SK-N-SH (cell line): ENCODE data around the gene ATXN7. TPM values are rescaled to one million over a fixed set of nuclear protein-coding genes. Genes with fewer than 3 reads are reported as not detected.

ENCODE experiments used
- CTCF ChIA-PET: fragments of 300-600, 350-600 bp; formaldehyde crosslinking; extraction: SDS; loops from one replicate; lab custom pipeline; 2021; lab: Yijun Ruan, JAX
- POLR2A ChIA-PET: fragments of 350-600 bp; sonication (Branson Sonifier 250); formaldehyde crosslinking; extraction: SDS; loops from one replicate; lab custom pipeline; 2020; ENCODE audit warnings: antibody characterized with exemption, inconsistent platforms; lab: Yijun Ruan, JAX
- DNase-seq: peaks from one replicate; pipeline ENCODE4 v3.0.0; 2012
- H2AFZ ChIP-seq: fragments of 200-600 bp; sonication (generic); 2 replicates; pipeline ENCODE4 v1.8.1; 2016; ENCODE audit warnings: antibody characterized with exemption, mild to moderate bottlenecking, low read depth
- H3F3A ChIP-seq: fragments of 200-600 bp; sonication (generic); replicated peaks from 2 replicates; pipeline ENCODE3; 2016; ENCODE audit warnings: antibody characterized with exemption, mild to moderate bottlenecking; ENCODE audit not compliant: insufficient read depth
- H3K27ac ChIP-seq, 2 experiments: fragments of 200-500 bp in 1 of 2; fragments of 200-600 bp in 1 of 2; sonication (Bioruptor generic) in 1 of 2; sonication (generic), shearing (Covaris generic) in 1 of 2; 2 replicates each; pipeline versions ENCODE4 v1.5.1 to v1.6.1; 2014 to 2016; ENCODE audit warnings: low read depth in 2 of 2, inconsistent platforms in 1 of 2, low read length in 1 of 2, mild to moderate bottlenecking in 1 of 2, mixed read lengths in 1 of 2
- H3K27me3 ChIP-seq: fragments of 200-600 bp; sonication (generic), shearing (Covaris generic); 2 replicates; pipeline ENCODE4 v1.6.1; 2016; ENCODE audit warnings: mixed run types; ENCODE audit not compliant: insufficient read depth
- H3K36me3 ChIP-seq, 2 experiments: fragments of 200-500 bp in 1 of 2; fragments of 200-600 bp in 1 of 2; sonication (Bioruptor generic) in 1 of 2; sonication (generic) in 1 of 2; replicated peaks in 1 of 2; 2 replicates each; pipeline versions ENCODE3 to v1.5.1; 2014 to 2016; ENCODE audit warnings: low read length in 1 of 2, mild to moderate bottlenecking in 1 of 2; ENCODE audit not compliant: insufficient read depth in 2 of 2, control insufficient read depth in 1 of 2
- H3K4me1 ChIP-seq, 2 experiments: fragments of 200-500 bp in 1 of 2; fragments of 200-600 bp in 1 of 2; sonication (Bioruptor generic) in 1 of 2; sonication (generic), shearing (Covaris generic) in 1 of 2; 2 replicates each; pipeline versions ENCODE4 v1.5.1 to v1.6.1; 2014 to 2016; ENCODE audit warnings: low read depth in 1 of 2, low read length in 1 of 2, mixed run types in 1 of 2; ENCODE audit not compliant: insufficient read depth in 2 of 2, control insufficient read depth in 1 of 2
- H3K4me2 ChIP-seq: fragments of 200-600 bp; sonication (generic), shearing (Covaris generic); 2 replicates; pipeline ENCODE4 v1.6.1; 2017; ENCODE audit warnings: mixed run types
- H3K4me3 ChIP-seq, 2 experiments: fragments of 200-500 bp in 1 of 2; fragments of 200-600 bp in 1 of 2; sonication (Bioruptor generic) in 1 of 2; sonication (generic), shearing (Covaris generic) in 1 of 2; 2 replicates each; pipeline versions ENCODE4 v1.5.1 to v1.8.1; 2014 to 2016; ENCODE audit warnings: low read depth in 2 of 2, inconsistent platforms in 1 of 2, low read length in 1 of 2, mild to moderate bottlenecking in 1 of 2, mixed read lengths in 1 of 2, moderate library complexity in 1 of 2
- H3K79me2 ChIP-seq: fragments of 200-600 bp; sonication (generic); 2 replicates; pipeline ENCODE4 v1.8.1; 2017; ENCODE audit warnings: mild to moderate bottlenecking; ENCODE audit not compliant: insufficient read depth
- H3K9ac ChIP-seq: fragments of 200-600 bp; sonication (generic); 2 replicates; pipeline ENCODE4 v1.6.1; 2017; ENCODE audit warnings: mixed run types
- H3K9me2 ChIP-seq: fragments of 200-600 bp; sonication (generic); 2 replicates; pipeline ENCODE4 v1.6.1; 2017; ENCODE audit warnings: mixed run types
- H3K9me3 ChIP-seq: fragments of 200-600 bp; sonication (generic); 2 replicates; pipeline ENCODE4 v1.6.1; 2017; ENCODE audit warnings: mixed run types, mild to moderate bottlenecking, moderate library complexity
- H4K20me1 ChIP-seq: fragments of 200-600 bp; sonication (generic); 2 replicates; pipeline ENCODE4 v1.6.1; 2017; ENCODE audit warnings: mild to moderate bottlenecking, mixed run types; ENCODE audit not compliant: insufficient read depth
- ELF1 ChIP-seq: IDR thresholded peaks from 2 replicates; pipeline ENCODE4 v1.4.0; 2012
- EP300 ChIP-seq, 2 experiments: IDR thresholded peaks; 2 replicates each; pipeline versions ENCODE4 v1.4.0 to v1.6.1; 2012; ENCODE audit warnings: borderline replicate concordance in 1 of 2, low read depth in 1 of 2, low read length in 1 of 2
- GATA2 ChIP-seq: sonication (generic); formaldehyde crosslinking; IDR thresholded peaks from 2 replicates; pipeline ENCODE4 v1.5.0; 2020; ENCODE audit warnings: mild to moderate bottlenecking, missing genetic modification reagents
- JUND ChIP-seq: IDR thresholded peaks from 2 replicates; pipeline ENCODE4 v1.4.0; 2012
- MEF2A ChIP-seq: IDR thresholded peaks from 2 replicates; pipeline ENCODE4 v1.4.0; 2012; ENCODE audit warnings: low read depth, borderline replicate concordance
- NRF1 ChIP-seq: IDR thresholded peaks from 2 replicates; pipeline ENCODE4 v1.6.1; 2012; ENCODE audit warnings: low read depth, mild to moderate bottlenecking, low read length
- POLR2AphosphoS5 ChIP-seq: IDR thresholded peaks from 2 replicates; pipeline ENCODE4 v1.6.1; 2012; ENCODE audit warnings: low read depth, low read length
- RFX5 ChIP-seq: IDR thresholded peaks from 2 replicates; pipeline ENCODE4 v1.6.1; 2012; ENCODE audit warnings: mild to moderate bottlenecking, improper control_type of control experiment, low read length
- SIN3A ChIP-seq: IDR thresholded peaks from 2 replicates; pipeline ENCODE4 v1.6.1; 2012; ENCODE audit warnings: low read depth, mild to moderate bottlenecking, low read length, moderate library complexity, borderline replicate concordance
- TAF1 ChIP-seq: IDR thresholded peaks from 2 replicates; pipeline ENCODE4 v1.6.1; 2012; ENCODE audit warnings: low read depth, mild to moderate bottlenecking, low read length, moderate library complexity, borderline replicate concordance
- TCF12 ChIP-seq: IDR thresholded peaks from 2 replicates; pipeline ENCODE4 v1.4.0; 2012
- TEAD4 ChIP-seq: IDR thresholded peaks from 2 replicates; pipeline ENCODE4 v1.4.0; 2012; ENCODE audit warnings: mild to moderate bottlenecking, borderline replicate concordance; ENCODE audit not compliant: insufficient read depth
- WGBS: methylation state at CpG from one replicate; pipeline ENCODE4 v1.1.6; 2017; ENCODE audit warnings: low lambda C conversion rate; 5-methylcytosine and 5-hydroxymethylcytosine counted together
- polyA plus RNA-seq, 3 experiments: library from polyadenylated mRNA; depleted of rRNA; stranded (reverse); fragments of >200 nt; gene quantifications; 2 replicates each; pipeline ENCODE4 v1.2.3, GENCODE V29; 2012
- TF ChIP-seq, protein P1 (sequence below): IDR thresholded peaks from 2 replicates; pipeline ENCODE4 v1.6.1; 2012; ENCODE audit warnings: mild to moderate bottlenecking, low read depth, low read length, moderate library complexity
- TF ChIP-seq, protein P2 (sequence below): fragments of 150-350 bp; IDR thresholded peaks from 2 replicates; pipeline ENCODE4 v1.6.1; 2016; ENCODE audit warnings: mild to moderate bottlenecking, low read depth, low read length
- TF ChIP-seq, protein P3 (sequence below): IDR thresholded peaks from 2 replicates; pipeline ENCODE4 v1.4.0; 2012; ENCODE audit warnings: low read depth, borderline replicate concordance
- TF ChIP-seq, protein P4 (sequence below): IDR thresholded peaks from 2 replicates; pipeline ENCODE4; 2012

ATXN7 gene
- polyA plus RNA-seq, 1 of the 3 experiments (the other 2 are of a cell fraction), result 6.2 TPM

DNA sequence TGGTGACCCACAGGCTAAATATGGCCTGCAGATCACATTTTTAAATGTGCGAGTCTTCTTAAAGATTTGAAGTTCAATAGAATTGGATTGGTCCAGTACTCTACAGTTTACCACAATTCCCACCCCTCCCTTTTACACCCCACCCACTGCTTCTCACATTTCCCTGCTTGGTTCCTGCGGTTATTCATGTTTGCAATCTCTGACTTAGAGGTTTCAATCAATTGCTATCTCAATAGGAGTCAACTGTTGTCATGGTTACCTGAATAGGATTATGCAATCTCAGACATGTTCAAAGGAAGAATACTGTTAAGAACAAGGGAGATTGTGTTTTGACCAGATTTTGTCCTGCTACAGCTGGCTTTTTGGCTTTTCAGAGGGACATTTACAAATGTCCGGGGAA, 49.4 kb upstream of the ATXN7 start (continued):
- TF ChIP-seq, protein P1, sequence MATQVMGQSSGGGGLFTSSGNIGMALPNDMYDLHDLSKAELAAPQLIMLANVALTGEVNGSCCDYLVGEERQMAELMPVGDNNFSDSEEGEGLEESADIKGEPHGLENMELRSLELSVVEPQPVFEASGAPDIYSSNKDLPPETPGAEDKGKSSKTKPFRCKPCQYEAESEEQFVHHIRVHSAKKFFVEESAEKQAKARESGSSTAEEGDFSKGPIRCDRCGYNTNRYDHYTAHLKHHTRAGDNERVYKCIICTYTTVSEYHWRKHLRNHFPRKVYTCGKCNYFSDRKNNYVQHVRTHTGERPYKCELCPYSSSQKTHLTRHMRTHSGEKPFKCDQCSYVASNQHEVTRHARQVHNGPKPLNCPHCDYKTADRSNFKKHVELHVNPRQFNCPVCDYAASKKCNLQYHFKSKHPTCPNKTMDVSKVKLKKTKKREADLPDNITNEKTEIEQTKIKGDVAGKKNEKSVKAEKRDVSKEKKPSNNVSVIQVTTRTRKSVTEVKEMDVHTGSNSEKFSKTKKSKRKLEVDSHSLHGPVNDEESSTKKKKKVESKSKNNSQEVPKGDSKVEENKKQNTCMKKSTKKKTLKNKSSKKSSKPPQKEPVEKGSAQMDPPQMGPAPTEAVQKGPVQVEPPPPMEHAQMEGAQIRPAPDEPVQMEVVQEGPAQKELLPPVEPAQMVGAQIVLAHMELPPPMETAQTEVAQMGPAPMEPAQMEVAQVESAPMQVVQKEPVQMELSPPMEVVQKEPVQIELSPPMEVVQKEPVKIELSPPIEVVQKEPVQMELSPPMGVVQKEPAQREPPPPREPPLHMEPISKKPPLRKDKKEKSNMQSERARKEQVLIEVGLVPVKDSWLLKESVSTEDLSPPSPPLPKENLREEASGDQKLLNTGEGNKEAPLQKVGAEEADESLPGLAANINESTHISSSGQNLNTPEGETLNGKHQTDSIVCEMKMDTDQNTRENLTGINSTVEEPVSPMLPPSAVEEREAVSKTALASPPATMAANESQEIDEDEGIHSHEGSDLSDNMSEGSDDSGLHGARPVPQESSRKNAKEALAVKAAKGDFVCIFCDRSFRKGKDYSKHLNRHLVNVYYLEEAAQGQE, result no peak
- TF ChIP-seq TEAD4 (no peak), ELF1 (no peak), POLR2AphosphoS5 (no peak), EP300 (IDR thresholded peaks at IDR 0.05; ENCODE audit: borderline replicate concordance in 1 of 2, low read depth in 1 of 2, low read length in 1 of 2) (no peak), RFX5 (no peak), MEF2A (no peak)
- TF ChIP-seq, protein P2, sequence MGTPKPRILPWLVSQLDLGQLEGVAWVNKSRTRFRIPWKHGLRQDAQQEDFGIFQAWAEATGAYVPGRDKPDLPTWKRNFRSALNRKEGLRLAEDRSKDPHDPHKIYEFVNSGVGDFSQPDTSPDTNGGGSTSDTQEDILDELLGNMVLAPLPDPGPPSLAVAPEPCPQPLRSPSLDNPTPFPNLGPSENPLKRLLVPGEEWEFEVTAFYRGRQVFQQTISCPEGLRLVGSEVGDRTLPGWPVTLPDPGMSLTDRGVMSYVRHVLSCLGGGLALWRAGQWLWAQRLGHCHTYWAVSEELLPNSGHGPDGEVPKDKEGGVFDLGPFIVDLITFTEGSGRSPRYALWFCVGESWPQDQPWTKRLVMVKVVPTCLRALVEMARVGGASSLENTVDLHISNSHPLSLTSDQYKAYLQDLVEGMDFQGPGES, result no peak

DNA sequence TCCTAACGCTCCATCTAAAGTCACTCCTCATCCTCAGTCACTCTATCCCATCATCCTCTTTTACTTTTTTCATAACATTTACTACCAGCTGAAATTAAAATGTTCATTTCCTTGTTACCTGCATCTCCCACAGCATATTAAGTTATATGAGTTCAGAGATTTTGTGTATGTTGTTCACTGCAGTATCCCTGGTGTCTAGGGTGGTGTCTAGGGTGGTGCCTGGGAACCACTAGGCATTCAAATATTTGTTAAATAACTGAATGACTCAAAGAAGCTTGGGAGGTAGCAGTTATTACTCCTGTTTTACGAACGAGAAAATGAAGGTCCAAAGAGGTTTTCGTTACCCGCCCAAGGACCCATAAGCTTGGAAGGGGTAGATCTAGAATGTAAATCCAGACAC, 46.4 kb upstream of the ATXN7 start:
- Histone ChIP-seq H3K9me2 (no peaks in the 10 kb centered on the region), H4K20me1 (no peaks in the 10 kb centered on the region), H3K79me2 (no peaks in the 10 kb centered on the region), H3K27ac (no peak overlapping the region), H3K4me1 (peaks cover 0 to 3% of the 10 kb centered on the region in 2 experiments; a peak in 2 of 4 replicates), H3K4me3 (no peak overlapping the region), H3K36me3 (no peaks in the 10 kb centered on the region), H3F3A (peaks cover 5% of the 10 kb centered on the region), H3K9me3 (no peaks in the 10 kb centered on the region), H3K4me2 (no peak overlapping the region), H3K27me3 (no peaks in the 10 kb centered on the region), H3K9ac (no peak overlapping the region), H2AFZ (no peak overlapping the region)
- TF ChIP-seq NRF1, result no peak
- TF ChIP-seq JUND, result no peak
- TF ChIP-seq, protein P3, sequence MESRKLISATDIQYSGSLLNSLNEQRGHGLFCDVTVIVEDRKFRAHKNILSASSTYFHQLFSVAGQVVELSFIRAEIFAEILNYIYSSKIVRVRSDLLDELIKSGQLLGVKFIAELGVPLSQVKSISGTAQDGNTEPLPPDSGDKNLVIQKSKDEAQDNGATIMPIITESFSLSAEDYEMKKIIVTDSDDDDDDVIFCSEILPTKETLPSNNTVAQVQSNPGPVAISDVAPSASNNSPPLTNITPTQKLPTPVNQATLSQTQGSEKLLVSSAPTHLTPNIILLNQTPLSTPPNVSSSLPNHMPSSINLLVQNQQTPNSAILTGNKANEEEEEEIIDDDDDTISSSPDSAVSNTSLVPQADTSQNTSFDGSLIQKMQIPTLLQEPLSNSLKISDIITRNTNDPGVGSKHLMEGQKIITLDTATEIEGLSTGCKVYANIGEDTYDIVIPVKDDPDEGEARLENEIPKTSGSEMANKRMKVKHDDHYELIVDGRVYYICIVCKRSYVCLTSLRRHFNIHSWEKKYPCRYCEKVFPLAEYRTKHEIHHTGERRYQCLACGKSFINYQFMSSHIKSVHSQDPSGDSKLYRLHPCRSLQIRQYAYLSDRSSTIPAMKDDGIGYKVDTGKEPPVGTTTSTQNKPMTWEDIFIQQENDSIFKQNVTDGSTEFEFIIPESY, result no peak
- TF ChIP-seq GATA2 (CRISPR knock-in tag), result no peak
- TF ChIP-seq TAF1, result no peak
- TF ChIP-seq, protein P1, result no peak
- TF ChIP-seq TCF12, result no peak
- TF ChIP-seq, protein P4, sequence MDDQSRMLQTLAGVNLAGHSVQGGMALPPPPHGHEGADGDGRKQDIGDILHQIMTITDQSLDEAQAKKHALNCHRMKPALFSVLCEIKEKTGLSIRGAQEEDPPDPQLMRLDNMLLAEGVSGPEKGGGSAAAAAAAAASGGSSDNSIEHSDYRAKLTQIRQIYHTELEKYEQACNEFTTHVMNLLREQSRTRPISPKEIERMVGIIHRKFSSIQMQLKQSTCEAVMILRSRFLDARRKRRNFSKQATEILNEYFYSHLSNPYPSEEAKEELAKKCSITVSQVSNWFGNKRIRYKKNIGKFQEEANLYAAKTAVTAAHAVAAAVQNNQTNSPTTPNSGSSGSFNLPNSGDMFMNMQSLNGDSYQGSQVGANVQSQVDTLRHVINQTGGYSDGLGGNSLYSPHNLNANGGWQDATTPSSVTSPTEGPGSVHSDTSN, result no peak
- no peak for TF ChIP-seq SIN3A
- TF ChIP-seq, protein P2, result no peak
- POLR2A ChIA-PET, result interaction anchor here (0.8 kb wide), 1 partner anchor 432 kb away, joined by 3 read pairs; no protein-coding TSS in a partner anchor
- DNase-seq, result no peak
- WGBS, result 88% methylated on average over 5 of the region's 5 CpGs
- CTCF ChIA-PET, result interaction anchor here (1.0 to 17.2 kb wide), 9 partner anchors 9 to 1160 kb away, joined by 3 to 444 read pairs (median 17); no protein-coding TSS in a partner anchor
